H9 (cell line): ENCODE measurements around the gene ITCH. TPM values are rescaled to one million over a fixed set of nuclear protein-coding genes. Genes with fewer than 3 reads are reported as not detected.

ENCODE experiments used
- DNase-seq: peaks from one replicate; pipeline ENCODE4 v3.0.0-alpha.2; 2017
- H2AFZ ChIP-seq: one replicate; pipeline ENCODE4 v1.6.1; 2013; ENCODE audit warnings: mild to moderate bottlenecking, low read length, control low read depth, moderate library complexity
- H2AK5ac ChIP-seq: 2 replicates; pipeline ENCODE4 v1.6.1; 2013; ENCODE audit warnings: low read length, control low read depth, mixed read lengths; ENCODE audit not compliant: insufficient read length
- H2BK120ac ChIP-seq: one replicate; pipeline ENCODE4 v1.6.1; 2013; ENCODE audit warnings: low read depth, mild to moderate bottlenecking, low read length, control low read depth, inconsistent platforms; ENCODE audit not compliant: poor library complexity, severe bottlenecking
- H2BK12ac ChIP-seq: 2 replicates; pipeline ENCODE4 v1.6.1; 2013; ENCODE audit warnings: low read length, control low read depth, mixed read lengths, low read depth; ENCODE audit not compliant: insufficient read length
- H2BK15ac ChIP-seq: 2 replicates; pipeline ENCODE4 v1.6.1; 2013; ENCODE audit warnings: low read depth, low read length, control low read depth
- H2BK20ac ChIP-seq: one replicate; pipeline ENCODE4 v1.6.1; 2013; ENCODE audit warnings: low read depth, mild to moderate bottlenecking, low read length, control low read depth, inconsistent platforms; ENCODE audit not compliant: poor library complexity, severe bottlenecking
- H2BK5ac ChIP-seq: 2 replicates; pipeline ENCODE4 v1.6.1; 2013; ENCODE audit warnings: low read length, control low read depth, mixed read lengths; ENCODE audit not compliant: insufficient read length
- H3K14ac ChIP-seq: 2 replicates; pipeline ENCODE4 v1.6.1; 2013; ENCODE audit warnings: low read length, control low read depth; ENCODE audit not compliant: insufficient read depth
- H3K18ac ChIP-seq: 2 replicates; pipeline ENCODE4 v1.6.1; 2013; ENCODE audit warnings: low read depth, mild to moderate bottlenecking, mixed read lengths, low read length, control low read depth; ENCODE audit not compliant: insufficient read length
- H3K23ac ChIP-seq: 2 replicates; pipeline ENCODE4 v1.6.1; 2013; ENCODE audit warnings: low read length, control low read depth, mixed read lengths, low read depth; ENCODE audit not compliant: insufficient read length
- H3K23me2 ChIP-seq: 2 replicates; pipeline ENCODE4 v1.6.1; 2013; ENCODE audit warnings: low read depth, mild to moderate bottlenecking, mixed read lengths, low read length, control low read depth; ENCODE audit not compliant: insufficient read length, poor library complexity, severe bottlenecking
- H3K27ac ChIP-seq: 2 replicates; pipeline ENCODE4 v1.5.1; 2013; ENCODE audit warnings: low read length, control low read depth, mixed read lengths, low read depth; ENCODE audit not compliant: insufficient read length
- H3K27me3 ChIP-seq: 2 replicates; pipeline ENCODE4 v1.6.1; 2013; ENCODE audit warnings: low read length, control low read depth, inconsistent platforms; ENCODE audit not compliant: insufficient read depth
- H3K4ac ChIP-seq: 2 replicates; pipeline ENCODE4 v1.6.1; 2013; ENCODE audit warnings: low read depth, mild to moderate bottlenecking, control low read depth, inconsistent platforms, low read length, moderate library complexity
- H3K4me1 ChIP-seq: 2 replicates; pipeline ENCODE4 v1.6.1; 2013; ENCODE audit warnings: low read length, control low read depth, inconsistent platforms; ENCODE audit not compliant: insufficient read depth
- H3K4me2 ChIP-seq: 2 replicates; pipeline ENCODE4 v1.6.1; 2013; ENCODE audit warnings: low read length, control low read depth, mixed read lengths; ENCODE audit not compliant: insufficient read length, insufficient read depth
- H3K56ac ChIP-seq: 2 replicates; pipeline ENCODE4 v1.6.1; 2013; ENCODE audit warnings: low read depth, mild to moderate bottlenecking, mixed read lengths, low read length, control low read depth; ENCODE audit not compliant: insufficient read length
- H3K79me1 ChIP-seq: 2 replicates; pipeline ENCODE4 v1.6.1; 2013; ENCODE audit warnings: low read depth, mild to moderate bottlenecking, moderate library complexity, low read length, control low read depth, inconsistent platforms; ENCODE audit not compliant: insufficient read depth, poor library complexity, severe bottlenecking
- H3K79me2 ChIP-seq: 2 replicates; pipeline ENCODE4 v1.6.1; 2013; ENCODE audit warnings: low read length, control low read depth, inconsistent platforms; ENCODE audit not compliant: insufficient read depth
- H3K9ac ChIP-seq: 2 replicates; pipeline ENCODE4 v1.6.1; 2013; ENCODE audit warnings: low read length, control low read depth, mixed read lengths; ENCODE audit not compliant: insufficient read length; ENCODE audit errors: extremely low read depth
- H3K9me3 ChIP-seq: one replicate; pipeline ENCODE4 v1.6.1; 2013; ENCODE audit warnings: low read depth, low read length, inconsistent platforms; ENCODE audit not compliant: control insufficient read depth
- H3T11ph ChIP-seq: one replicate; pipeline ENCODE4 v1.6.1; 2013; ENCODE audit warnings: mild to moderate bottlenecking, low read length, control low read depth, inconsistent platforms
- H4K20me1 ChIP-seq: one replicate; pipeline ENCODE4 v1.6.1; 2013; ENCODE audit not compliant: control insufficient read depth, insufficient read length, insufficient read depth
- H4K5ac ChIP-seq: 2 replicates; pipeline ENCODE4 v1.6.1; 2013; ENCODE audit warnings: low read depth, mild to moderate bottlenecking, mixed read lengths, low read length, control low read depth; ENCODE audit not compliant: insufficient read length
- H4K8ac ChIP-seq: replicated peaks from 2 replicates; pipeline ENCODE4 v1.6.1; 2013; ENCODE audit warnings: low read length, control low read depth, mixed read lengths, low read depth; ENCODE audit not compliant: insufficient read length
- H4K91ac ChIP-seq: 2 replicates; pipeline ENCODE4 v1.6.1; 2013; ENCODE audit warnings: low read depth, mild to moderate bottlenecking, moderate library complexity, mixed read lengths, low read length, control low read depth; ENCODE audit not compliant: insufficient read length
- H3K27ac Mint-ChIP-seq, 3 experiments: 2 replicates in 2 of 3; 3 replicates in 1 of 3; pipeline ENCODE4 v1.8.0; 2020 to 2021; ENCODE audit warnings: mixed read lengths in 3 of 3, mild to moderate bottlenecking in 1 of 3, moderate library complexity in 1 of 3
- H3K27me3 Mint-ChIP-seq: 2 replicates; pipeline ENCODE4 v1.8.0; 2021; ENCODE audit warnings: low read depth, mild to moderate bottlenecking, moderate library complexity, mixed read lengths
- H3K36me3 Mint-ChIP-seq, 3 experiments: 2 replicates in 2 of 3; 3 replicates in 1 of 3; pipeline ENCODE4 v1.8.0; 2020 to 2021; ENCODE audit warnings: low read depth in 3 of 3, mixed read lengths in 3 of 3; ENCODE audit not compliant: insufficient read depth in 1 of 3
- H3K4me1 Mint-ChIP-seq, 2 experiments: 2 replicates each; pipeline ENCODE4 v1.8.0; 2020; ENCODE audit warnings: mixed read lengths in 2 of 2
- H3K4me3 Mint-ChIP-seq, 2 experiments: 2 replicates in 1 of 2; 3 replicates in 1 of 2; pipeline ENCODE4 v1.8.0; 2020 to 2021; ENCODE audit warnings: mild to moderate bottlenecking in 2 of 2, mixed read lengths in 2 of 2, moderate library complexity in 1 of 2
- H3K9me3 Mint-ChIP-seq, 2 experiments: 2 replicates in 1 of 2; 3 replicates in 1 of 2; pipeline ENCODE4 v1.8.0; 2020; ENCODE audit warnings: mild to moderate bottlenecking in 2 of 2, mixed read lengths in 2 of 2, moderate library complexity in 1 of 2
- CTCF ChIP-seq: fragments of 200-600 bp; sonication (generic); conservative IDR thresholded peaks from 3 replicates; pipeline ENCODE4 v1.8.0; 2021; ENCODE audit warnings: antibody characterized with exemption, mild to moderate bottlenecking
- WGBS: extraction: QIAGEN DNeasy Blood & Tissue Kit; methylation state at CpG from one replicate; pipeline ENCODE4 v1.1.7; 2013; ENCODE audit warnings: missing lambda C conversion rate, low lambda C conversion rate, mixed read lengths; ENCODE audit not compliant: insufficient read length; ENCODE audit errors: extremely low coverage; 5-methylcytosine and 5-hydroxymethylcytosine counted together
- total RNA-seq: library from RNA; stranded (reverse); gene quantifications from 2 replicates; pipeline ENCODE4 v1.2.1, GENCODE V29; 2021

The ITCH gene
- total RNA-seq, 1 experiment from 2014 or later = 55.9 TPM

- H3K27ac ChIP-seq = no peak overlapping the region
- H3K79me2 ChIP-seq = peaks cover 2% of the 10 kb centered on the region; the same call in 1 of the 2 replicates
- no peak overlapping the region for H3K9ac ChIP-seq
These were observed 25.6 kb downstream of the ITCH start for GRCh38 chr20:34388678-34389077.

More at GRCh38 chr20:34388678-34389077, 25.6 kb downstream of the ITCH start:
- Histone ChIP-seq H2BK12ac (no peak overlapping the region), H2BK20ac (no peak overlapping the region), H3K9me3 (no peaks in the 10 kb centered on the region), H4K8ac (no peak overlapping the region), H3T11ph (no peak overlapping the region), H3K56ac (no peak overlapping the region), H2BK15ac (no peak overlapping the region), H3K4me1 (no peaks in the 10 kb centered on the region), H4K91ac (no peak overlapping the region), H2BK5ac (no peak overlapping the region), H3K27me3 (no peaks in the 10 kb centered on the region), H3K23ac (no peak overlapping the region), H4K5ac (no peak overlapping the region), H3K79me1 (no peaks in the 10 kb centered on the region), H3K14ac (no peak overlapping the region), H2AFZ (no peak overlapping the region), H2AK5ac (no peak overlapping the region), H3K18ac (no peak overlapping the region), H3K4ac (no peak overlapping the region), H2BK120ac (no peak overlapping the region), H3K4me2 (no peak overlapping the region), H4K20me1 (no peaks in the 10 kb centered on the region), H3K23me2 (no peaks in the 10 kb centered on the region)
- no CpG with 5 or more reads among the region's 2 CpGs for WGBS
- no peak for TF ChIP-seq CTCF
- H3K4me3 Mint-ChIP-seq = no peak overlapping the region
- no peaks in the 10 kb centered on the region for H3K27me3 Mint-ChIP-seq
- H3K4me1 Mint-ChIP-seq = peaks cover 9 to 12% of the 10 kb centered on the region in 2 experiments; a peak in 2 of 4 replicates
- H3K9me3 Mint-ChIP-seq = no peaks in the 10 kb centered on the region
- no peak for DNase-seq
- H3K27ac Mint-ChIP-seq = peak overlapping the region in 1 of 3 experiments; percentile 70; a peak in 2 of 7 replicates
- peaks cover 3 to 26% (median 16%) of the 10 kb centered on the region in 3 experiments; a peak in 5 of 7 replicates for H3K36me3 Mint-ChIP-seq
